ENCODE data around the gene CPEB4. TPM values are rescaled to one million over a fixed set of nuclear protein-coding genes. Genes with fewer than 3 reads are reported as not detected.

CPEB4 gene
- total RNA-seq, 1 donor from 2014 or later: 11.3 TPM

DNA sequence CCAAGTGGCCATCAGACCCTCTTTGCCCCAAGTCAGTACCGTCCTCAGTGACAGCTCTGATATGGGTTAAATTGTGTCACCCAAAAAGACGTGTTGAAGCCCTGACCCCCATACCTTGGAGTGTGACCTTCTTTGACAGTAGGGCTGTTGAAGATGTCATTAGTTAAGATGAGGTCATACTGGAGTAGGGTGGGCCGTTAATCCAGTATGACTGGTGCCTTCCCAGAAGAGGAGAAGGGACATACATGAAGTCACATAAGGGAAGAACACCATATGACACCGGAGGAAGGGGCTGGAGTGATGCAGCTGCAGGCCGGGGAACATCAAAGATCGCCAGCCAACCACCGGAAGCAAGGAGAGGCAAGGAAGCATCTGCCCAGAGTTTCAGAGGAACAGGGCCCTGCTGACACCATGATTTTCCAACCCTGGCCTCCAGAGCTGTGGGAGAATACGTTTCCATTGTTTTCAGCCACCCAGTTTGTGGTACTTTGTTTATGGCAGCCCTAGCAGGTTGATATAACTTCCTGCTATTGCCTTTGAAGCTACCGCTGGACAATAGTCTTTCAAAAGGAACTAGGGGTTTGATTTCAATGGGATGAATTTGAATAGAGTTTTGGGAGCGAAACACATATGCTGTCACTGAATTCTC, 36.4 kb upstream of the CPEB4 start:
- Mint-ChIP-seq H3K36me3 (ENCODE audit: low read depth) (no peaks in the 10 kb centered on the region), H3K4me3 (no peak overlapping the region), H3K27ac (ENCODE audit: unreplicated experiment) (no peak overlapping the region), H3K4me1 (peaks cover 9% of the 10 kb centered on the region), H3K27me3 (ENCODE audit: low read depth) (no peaks in the 10 kb centered on the region), H3K9me3 (peaks cover 7% of the 10 kb centered on the region)
- TF ChIP-seq, protein P1, sequence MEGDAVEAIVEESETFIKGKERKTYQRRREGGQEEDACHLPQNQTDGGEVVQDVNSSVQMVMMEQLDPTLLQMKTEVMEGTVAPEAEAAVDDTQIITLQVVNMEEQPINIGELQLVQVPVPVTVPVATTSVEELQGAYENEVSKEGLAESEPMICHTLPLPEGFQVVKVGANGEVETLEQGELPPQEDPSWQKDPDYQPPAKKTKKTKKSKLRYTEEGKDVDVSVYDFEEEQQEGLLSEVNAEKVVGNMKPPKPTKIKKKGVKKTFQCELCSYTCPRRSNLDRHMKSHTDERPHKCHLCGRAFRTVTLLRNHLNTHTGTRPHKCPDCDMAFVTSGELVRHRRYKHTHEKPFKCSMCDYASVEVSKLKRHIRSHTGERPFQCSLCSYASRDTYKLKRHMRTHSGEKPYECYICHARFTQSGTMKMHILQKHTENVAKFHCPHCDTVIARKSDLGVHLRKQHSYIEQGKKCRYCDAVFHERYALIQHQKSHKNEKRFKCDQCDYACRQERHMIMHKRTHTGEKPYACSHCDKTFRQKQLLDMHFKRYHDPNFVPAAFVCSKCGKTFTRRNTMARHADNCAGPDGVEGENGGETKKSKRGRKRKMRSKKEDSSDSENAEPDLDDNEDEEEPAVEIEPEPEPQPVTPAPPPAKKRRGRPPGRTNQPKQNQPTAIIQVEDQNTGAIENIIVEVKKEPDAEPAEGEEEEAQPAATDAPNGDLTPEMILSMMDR (conservative IDR thresholded peaks at IDR 0.05): no peak
- DNase-seq (ENCODE audit: low read depth, low spot score): no peak

DNA sequence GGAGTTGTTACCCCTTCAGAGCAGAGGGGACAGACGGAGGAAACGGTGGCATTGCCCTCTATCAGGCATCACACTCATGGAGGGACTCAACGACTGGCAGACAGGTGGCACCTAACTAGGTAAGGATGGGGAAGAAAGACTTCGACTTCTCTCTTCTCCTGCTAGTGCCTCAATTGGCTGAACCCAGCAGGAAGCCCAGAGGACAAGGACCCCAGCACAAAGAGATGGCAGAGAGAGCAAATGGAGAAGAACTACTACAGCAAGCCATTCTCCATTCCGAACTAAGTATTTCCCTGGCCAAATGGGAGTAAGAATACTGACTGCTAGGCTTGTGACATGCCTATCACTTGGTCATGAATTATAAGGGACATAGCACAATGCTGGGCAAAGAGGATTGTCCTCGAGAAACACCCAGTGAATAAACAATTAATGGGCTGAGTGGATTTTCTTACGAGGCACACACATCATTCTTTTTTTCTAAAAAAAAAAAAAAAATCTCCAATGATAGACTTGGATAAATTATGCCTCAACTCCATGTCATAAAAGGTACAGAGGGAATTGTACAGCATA, 35.3 kb upstream of the CPEB4 start:
- TF ChIP-seq, protein P1 (conservative IDR thresholded peaks at IDR 0.05): no peak
- H3K27me3 Mint-ChIP-seq (ENCODE audit: low read depth): no peaks in the 10 kb centered on the region
- no peak for DNase-seq (ENCODE audit: low read depth, low spot score)
- H3K27ac Mint-ChIP-seq (ENCODE audit: unreplicated experiment): no peak overlapping the region
- H3K4me3 Mint-ChIP-seq: no peak overlapping the region
- no peaks in the 10 kb centered on the region for H3K36me3 Mint-ChIP-seq (ENCODE audit: low read depth)
- H3K4me1 Mint-ChIP-seq: peaks cover 9% of the 10 kb centered on the region
- peaks cover 7% of the 10 kb centered on the region for H3K9me3 Mint-ChIP-seq

DNA sequence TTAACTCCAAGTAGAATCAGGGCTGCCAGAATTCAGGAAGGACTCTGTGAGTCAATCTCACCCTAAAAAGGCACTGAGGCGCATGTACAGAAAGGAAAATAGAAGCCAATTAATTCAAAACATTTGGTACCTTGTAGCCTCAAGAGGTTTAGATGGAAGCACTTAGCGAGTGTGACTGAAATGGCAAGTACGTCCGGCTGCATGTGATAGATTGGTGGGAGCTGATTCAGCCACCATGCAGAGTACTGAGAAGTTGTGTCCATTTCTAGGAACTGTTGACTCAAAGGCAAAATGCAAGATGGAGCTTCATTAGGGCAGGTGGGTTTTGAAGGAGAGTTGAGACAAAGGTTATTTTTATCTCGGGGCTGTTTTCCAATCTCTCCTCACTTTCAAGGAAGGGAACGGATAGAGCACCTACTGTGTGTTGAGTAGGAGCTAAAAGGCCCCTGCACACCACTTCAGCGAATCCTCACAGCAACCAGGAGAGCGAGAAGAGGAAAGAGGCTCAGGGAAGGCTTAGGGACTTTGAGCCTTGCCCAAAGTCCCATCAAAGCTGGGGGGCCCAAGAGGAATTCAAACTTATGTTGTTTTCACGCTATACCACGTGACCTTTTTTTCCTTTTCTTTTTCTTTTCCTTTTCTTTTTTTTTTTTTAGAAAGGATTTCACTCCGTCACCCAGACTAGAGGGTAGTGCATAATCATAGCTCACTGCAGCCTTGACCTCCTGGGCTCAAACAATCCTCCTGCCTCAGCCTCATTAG, 34.6 kb upstream of the CPEB4 start:
- Mint-ChIP-seq H3K36me3 (ENCODE audit: low read depth) (no peaks in the 10 kb centered on the region), H3K9me3 (peaks cover 2% of the 10 kb centered on the region), H3K27ac (ENCODE audit: unreplicated experiment) (no peak overlapping the region), H3K4me1 (peaks cover 9% of the 10 kb centered on the region), H3K27me3 (ENCODE audit: low read depth) (no peaks in the 10 kb centered on the region), H3K4me3 (no peak overlapping the region)
- no peak for DNase-seq (ENCODE audit: low read depth, low spot score)
- TF ChIP-seq, protein P1 (conservative IDR thresholded peaks at IDR 0.05): no peak

DNA sequence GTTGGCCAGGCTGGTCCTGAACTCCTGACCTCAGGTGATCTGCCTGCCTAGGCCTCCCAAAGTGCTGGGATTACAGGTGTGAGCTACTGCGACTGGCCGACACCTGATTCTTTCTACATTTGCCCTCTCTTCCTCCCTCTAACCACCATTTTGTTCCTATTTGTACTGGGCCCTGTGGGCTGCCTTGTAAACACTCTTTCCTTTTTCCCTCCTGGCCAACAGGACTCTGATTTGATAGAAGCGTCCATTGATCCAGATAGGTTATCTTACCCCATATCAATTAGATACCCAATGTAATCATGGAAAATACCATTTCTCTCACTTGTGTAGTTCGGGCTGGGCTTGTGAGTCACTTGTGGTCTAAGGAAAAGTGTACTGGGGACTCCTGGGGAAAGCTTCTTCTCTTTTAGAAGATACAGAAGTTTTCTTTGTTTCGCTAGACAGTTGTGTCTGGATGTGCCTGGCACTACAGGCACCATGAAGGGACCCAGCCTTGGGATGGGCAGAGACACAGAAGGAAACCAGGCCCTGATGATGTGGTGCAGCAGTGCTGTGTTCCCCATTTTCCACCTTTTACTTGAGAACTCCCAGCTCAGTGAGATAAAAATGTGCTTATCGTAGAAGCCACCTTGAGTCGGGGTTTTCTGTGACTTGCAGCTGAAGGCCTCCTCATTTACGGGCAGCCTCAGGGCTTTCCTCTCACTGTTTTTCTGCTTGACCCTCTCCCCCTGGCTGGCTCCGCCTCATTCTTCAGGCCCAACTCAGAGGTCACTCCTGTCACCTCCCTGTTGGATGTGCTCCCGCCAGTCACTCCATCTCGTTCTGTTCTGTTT, 32.8 kb upstream of the CPEB4 start:
- TF ChIP-seq, protein P1 (conservative IDR thresholded peaks at IDR 0.05): no peak
- Mint-ChIP-seq H3K9me3 (no peaks in the 10 kb centered on the region), H3K4me3 (no peak overlapping the region), H3K27me3 (ENCODE audit: low read depth) (no peaks in the 10 kb centered on the region), H3K4me1 (peaks cover 9% of the 10 kb centered on the region), H3K36me3 (ENCODE audit: low read depth) (no peaks in the 10 kb centered on the region), H3K27ac (ENCODE audit: unreplicated experiment) (peak overlapping the region; percentile 13)
- no peak for DNase-seq (ENCODE audit: low read depth, low spot score)

DNA sequence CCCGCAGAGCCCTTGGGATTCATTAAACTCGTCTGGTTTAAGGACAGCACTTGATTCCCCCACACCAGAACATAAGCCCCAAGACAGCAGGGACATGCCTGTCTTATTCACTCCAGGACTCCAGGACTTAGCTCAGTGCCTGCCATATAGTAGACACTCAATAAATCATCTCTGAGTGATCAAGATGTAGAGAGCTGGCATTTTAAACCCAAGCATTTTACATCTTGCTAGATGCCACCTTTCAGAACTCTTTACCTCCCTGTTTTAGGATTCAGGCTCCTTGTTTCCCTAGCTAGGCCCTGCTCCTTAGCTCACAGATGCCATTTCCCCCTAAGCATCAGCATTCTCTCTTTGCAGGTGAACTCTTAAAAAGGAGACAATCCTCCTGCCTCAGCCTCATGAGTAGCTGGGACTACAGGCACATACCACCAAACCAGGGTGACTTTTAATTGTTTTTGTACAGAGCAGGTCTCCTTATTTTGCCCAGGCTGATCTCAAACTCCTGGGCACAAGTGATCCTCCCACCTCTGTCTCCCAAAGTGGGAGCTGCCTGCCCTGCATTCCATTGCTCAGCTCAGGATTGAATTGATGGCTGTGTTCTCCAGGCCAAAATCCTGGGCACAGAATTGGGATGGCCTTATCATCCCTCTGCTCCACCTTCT, 32.0 kb upstream of the CPEB4 start:
- no peak for DNase-seq (ENCODE audit: low read depth, low spot score)
- H3K27me3 Mint-ChIP-seq (ENCODE audit: low read depth): no peaks in the 10 kb centered on the region
- H3K4me3 Mint-ChIP-seq: no peak overlapping the region
- H3K4me1 Mint-ChIP-seq: peaks cover 9% of the 10 kb centered on the region
- H3K36me3 Mint-ChIP-seq (ENCODE audit: low read depth): no peaks in the 10 kb centered on the region
- TF ChIP-seq, protein P1 (conservative IDR thresholded peaks at IDR 0.05): no peak
- H3K27ac Mint-ChIP-seq (ENCODE audit: unreplicated experiment): peak overlapping the region; percentile 13
- H3K9me3 Mint-ChIP-seq: no peaks in the 10 kb centered on the region
